SU-DHL-6 (cell line): Measurements from ENCODE around the gene DOCK10.

ENCODE experiments used
- H2AFZ ChIP-seq: fragments of 200-600 bp; sonication (generic); 2 replicates; pipeline ENCODE4 v1.6.1; 2014; ENCODE audit warnings: low read depth, mild to moderate bottlenecking, moderate library complexity, mixed read lengths, antibody characterized with exemption, low read length; ENCODE audit not compliant: severe bottlenecking
- H3F3A ChIP-seq: fragments of 200-600 bp; shearing (Covaris generic); 2 replicates; pipeline ENCODE4 v1.6.0; 2016; ENCODE audit warnings: antibody characterized with exemption, mild to moderate bottlenecking; ENCODE audit not compliant: insufficient read depth
- H3K27ac ChIP-seq: fragments of 200-600 bp; sonication (generic); 2 replicates; pipeline ENCODE4 v1.5.1; 2016; ENCODE audit warnings: low read depth, mild to moderate bottlenecking, low read length, moderate library complexity, mixed read lengths
- H3K27me3 ChIP-seq: fragments of 200-600 bp; sonication (generic), shearing (Covaris generic); 2 replicates; pipeline ENCODE4 v1.6.0; 2014; ENCODE audit warnings: mild to moderate bottlenecking, low read length
- H3K36me3 ChIP-seq: fragments of 200-600 bp; sonication (generic); 2 replicates; pipeline ENCODE4 v1.6.1; 2014; ENCODE audit warnings: mild to moderate bottlenecking, low read length, mixed read lengths
- H3K4me2 ChIP-seq: fragments of 300-600, 200-600 bp; shearing (Covaris generic), sonication (generic); 2 replicates; pipeline ENCODE4 v1.6.0; 2014; ENCODE audit warnings: low read length, low read depth, mild to moderate bottlenecking; ENCODE audit not compliant: poor library complexity, severe bottlenecking
- H3K4me3 ChIP-seq: fragments of 200-600 bp; sonication (generic); 2 replicates; pipeline ENCODE4 v1.5.1; 2014; ENCODE audit warnings: antibody characterized with exemption, low read length, mild to moderate bottlenecking, mixed read lengths; ENCODE audit not compliant: insufficient read depth, poor library complexity, severe bottlenecking
- H3K79me2 ChIP-seq: fragments of 200-600 bp; sonication (generic); 2 replicates; pipeline ENCODE4 v1.6.1; 2014; ENCODE audit warnings: mild to moderate bottlenecking, low read length, moderate library complexity; ENCODE audit not compliant: insufficient read depth
- H3K9ac ChIP-seq: fragments of 200-600 bp; sonication (generic); 2 replicates; pipeline ENCODE4 v1.7.0; 2014; ENCODE audit warnings: mild to moderate bottlenecking, low read length
- H3K9me2 ChIP-seq: fragments of 200-600 bp; sonication (generic); replicated peaks from 2 replicates; pipeline ENCODE4 v1.6.1; 2014; ENCODE audit warnings: low read length; ENCODE audit not compliant: insufficient read depth
- H3K9me3 ChIP-seq: fragments of 200-600 bp; sonication (generic); 2 replicates; pipeline ENCODE4 v1.6.1; 2014; ENCODE audit warnings: low read length, mixed read lengths; ENCODE audit not compliant: insufficient read depth
- H4K20me1 ChIP-seq: fragments of 200-600 bp; sonication (generic); 2 replicates; pipeline ENCODE4 v1.6.1; 2014; ENCODE audit warnings: low read depth, mild to moderate bottlenecking, antibody characterized with exemption, low read length, moderate library complexity, mixed read lengths
- CTCF ChIP-seq: fragments of 200-600 bp; sonication (generic); IDR thresholded peaks from one replicate; pipeline ENCODE4 v1.5.1; 2017; ENCODE audit warnings: antibody characterized with exemption, mild to moderate bottlenecking, low read length, moderate library complexity; ENCODE audit not compliant: insufficient read depth, poor library complexity, severe bottlenecking
- EZH2phosphoT487 ChIP-seq: fragments of 200-600 bp; sonication (generic), shearing (Covaris generic); conservative IDR thresholded peaks from 2 replicates; pipeline ENCODE4 v1.6.1; 2018; ENCODE audit warnings: mild to moderate bottlenecking, antibody characterized with exemption, low read length, moderate library complexity, mixed read lengths

DOCK10 gene

GRCh38 chr2:224937887-224938286, 104.4 kb downstream of the DOCK10 start:
- Histone ChIP-seq H3K4me3 (no peak overlapping the region), H2AFZ (no peak overlapping the region), H3K9me3 (no peaks in the 10 kb centered on the region), H3K36me3 (no peaks in the 10 kb centered on the region), H3K27ac (no peak overlapping the region), H3K9ac (no peak overlapping the region), H3F3A (no peaks in the 10 kb centered on the region), H3K9me2 (no peaks in the 10 kb centered on the region), H3K79me2 (no peaks in the 10 kb centered on the region), H3K27me3 (no peaks in the 10 kb centered on the region), H4K20me1 (no peaks in the 10 kb centered on the region), H3K4me2 (no peak overlapping the region)
- TF ChIP-seq CTCF (no peak), EZH2phosphoT487 (no peak)

- Histone ChIP-seq H3K9ac (no peak overlapping the region), H3K27me3 (no peaks in the 10 kb centered on the region), H3K9me3 (no peaks in the 10 kb centered on the region), H2AFZ (no peak overlapping the region), H4K20me1 (no peaks in the 10 kb centered on the region), H3K27ac (no peak overlapping the region), H3K36me3 (no peaks in the 10 kb centered on the region), H3F3A (no peaks in the 10 kb centered on the region), H3K9me2 (no peaks in the 10 kb centered on the region), H3K79me2 (no peaks in the 10 kb centered on the region), H3K4me2 (no peak overlapping the region), H3K4me3 (no peak overlapping the region)
- TF ChIP-seq EZH2phosphoT487: no peak
- no peak for TF ChIP-seq CTCF
Measured at GRCh38 chr2:224934526-224935188, 107.6 kb downstream of the DOCK10 start.

- Histone ChIP-seq H3K9me3 (no peaks in the 10 kb centered on the region), H3K27me3 (no peaks in the 10 kb centered on the region), H3K4me2 (no peak overlapping the region), H3K79me2 (no peaks in the 10 kb centered on the region), H3K4me3 (no peak overlapping the region), H3K9me2 (no peaks in the 10 kb centered on the region), H3K9ac (no peak overlapping the region), H3K27ac (no peak overlapping the region), H4K20me1 (no peaks in the 10 kb centered on the region), H2AFZ (no peak overlapping the region), H3K36me3 (no peaks in the 10 kb centered on the region), H3F3A (no peaks in the 10 kb centered on the region)
- TF ChIP-seq CTCF (no peak), EZH2phosphoT487 (no peak)
Measured at GRCh38 chr2:224933431-224933830, 108.8 kb downstream of the DOCK10 start.
